ENCODE data around the gene APBB2. TPM values are rescaled to one million over a fixed set of nuclear protein-coding genes. Genes with fewer than 3 reads are reported as not detected.

The APBB2 gene
- total RNA-seq, 4 donors from 2014 or later: 51.7 to 75.9 (median 71.1) TPM

DNA sequence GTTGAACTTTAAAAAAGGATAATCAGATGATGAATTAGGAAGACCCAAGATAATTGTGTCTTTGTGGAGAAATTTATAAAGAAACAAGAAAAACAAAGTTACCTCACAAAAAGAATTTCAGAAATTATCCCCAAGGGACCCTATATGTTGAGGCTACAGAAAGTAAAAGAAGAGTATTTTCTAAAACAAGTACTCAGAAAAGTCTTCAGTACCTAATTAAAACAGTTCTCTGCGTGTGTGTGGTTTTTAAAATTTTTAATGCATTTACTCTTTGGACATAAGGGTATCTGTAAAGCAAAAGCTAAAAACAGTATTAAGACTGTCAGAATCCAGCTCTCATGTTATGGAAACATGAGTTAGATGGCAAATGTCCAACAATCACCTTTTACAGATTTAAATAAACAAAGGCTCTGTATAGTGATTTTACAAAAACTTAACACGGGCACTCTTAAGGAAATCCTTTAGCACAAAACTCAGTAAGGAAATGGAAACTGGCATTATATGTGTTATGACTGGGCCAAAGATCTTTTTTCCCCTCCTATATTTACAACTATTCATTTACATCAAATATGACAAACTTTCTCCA, 277.1 kb downstream of the APBB2 start:
- Histone ChIP-seq H3K4me1 (peaks cover 18 to 64% (median 52%) of the 10 kb centered on the region in 4 donors), H3K27me3 (no peaks in the 10 kb centered on the region), H3K27ac (replicated peaks in 1 of 4) (no peak overlapping the region), H3K4me3 (no peak overlapping the region), H3K36me3 (peaks cover 0 to 24% (median 9%) of the 10 kb centered on the region in 4 donors), H3K9me3 (no peaks in the 10 kb centered on the region)
- DNase-seq (ENCODE audit: extremely low spot score): no peak
- WGBS: 42% methylated on average over 2 of the region's 2 CpGs
- intact Hi-C loops (cut with DNase I): no loop called here
- no peak for TF ChIP-seq POLR2AphosphoS5 (IDR thresholded peaks at IDR 0.05)

DNA sequence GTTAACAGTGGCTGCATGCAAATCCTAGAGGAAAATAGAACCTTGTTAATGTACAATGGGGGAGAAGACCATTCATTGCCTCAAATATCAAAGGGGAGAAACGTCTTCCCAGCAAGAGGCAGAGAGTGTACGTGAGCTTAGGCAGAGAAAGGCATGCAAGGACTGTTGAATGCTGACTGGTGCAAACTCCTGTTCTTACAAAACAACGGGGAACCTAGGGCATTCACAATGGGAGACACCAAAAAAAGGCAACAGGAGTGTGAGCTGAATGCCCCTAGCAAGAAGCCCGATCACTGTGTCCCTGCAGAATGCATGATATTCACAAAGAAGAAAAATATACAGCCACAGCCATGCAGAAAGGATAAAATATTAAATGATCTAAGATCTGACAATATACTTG, 279.7 kb downstream of the APBB2 start:
- 67% methylated on average over 4 of the region's 4 CpGs for WGBS
- TF ChIP-seq POLR2A (IDR thresholded peaks at IDR 0.05; ENCODE audit: low read depth) (no peak), EP300 (IDR thresholded peaks at IDR 0.05) (no peak), POLR2AphosphoS5 (IDR thresholded peaks at IDR 0.05) (no peak)
- TF ChIP-seq, protein P1, sequence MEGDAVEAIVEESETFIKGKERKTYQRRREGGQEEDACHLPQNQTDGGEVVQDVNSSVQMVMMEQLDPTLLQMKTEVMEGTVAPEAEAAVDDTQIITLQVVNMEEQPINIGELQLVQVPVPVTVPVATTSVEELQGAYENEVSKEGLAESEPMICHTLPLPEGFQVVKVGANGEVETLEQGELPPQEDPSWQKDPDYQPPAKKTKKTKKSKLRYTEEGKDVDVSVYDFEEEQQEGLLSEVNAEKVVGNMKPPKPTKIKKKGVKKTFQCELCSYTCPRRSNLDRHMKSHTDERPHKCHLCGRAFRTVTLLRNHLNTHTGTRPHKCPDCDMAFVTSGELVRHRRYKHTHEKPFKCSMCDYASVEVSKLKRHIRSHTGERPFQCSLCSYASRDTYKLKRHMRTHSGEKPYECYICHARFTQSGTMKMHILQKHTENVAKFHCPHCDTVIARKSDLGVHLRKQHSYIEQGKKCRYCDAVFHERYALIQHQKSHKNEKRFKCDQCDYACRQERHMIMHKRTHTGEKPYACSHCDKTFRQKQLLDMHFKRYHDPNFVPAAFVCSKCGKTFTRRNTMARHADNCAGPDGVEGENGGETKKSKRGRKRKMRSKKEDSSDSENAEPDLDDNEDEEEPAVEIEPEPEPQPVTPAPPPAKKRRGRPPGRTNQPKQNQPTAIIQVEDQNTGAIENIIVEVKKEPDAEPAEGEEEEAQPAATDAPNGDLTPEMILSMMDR (IDR thresholded peaks at IDR 0.05): no peak
- H3K4me3 ChIP-seq: no peak overlapping the region
- no peaks in the 10 kb centered on the region for H3K27me3 ChIP-seq
- no peak overlapping the region for H3K27ac ChIP-seq (replicated peaks in 1 of 4)
- peaks cover 0 to 26% (median 13%) of the 10 kb centered on the region in 4 donors for H3K36me3 ChIP-seq
- no peaks in the 10 kb centered on the region for H3K9me3 ChIP-seq
- peaks cover 5 to 38% (median 28%) of the 10 kb centered on the region in 4 donors for H3K4me1 ChIP-seq
- no peak for DNase-seq (ENCODE audit: extremely low spot score)
- intact Hi-C loops (cut with DNase I): loop anchor here (5.0 kb wide), 1 partner anchor 43 kb away; no protein-coding TSS in a partner anchor

DNA sequence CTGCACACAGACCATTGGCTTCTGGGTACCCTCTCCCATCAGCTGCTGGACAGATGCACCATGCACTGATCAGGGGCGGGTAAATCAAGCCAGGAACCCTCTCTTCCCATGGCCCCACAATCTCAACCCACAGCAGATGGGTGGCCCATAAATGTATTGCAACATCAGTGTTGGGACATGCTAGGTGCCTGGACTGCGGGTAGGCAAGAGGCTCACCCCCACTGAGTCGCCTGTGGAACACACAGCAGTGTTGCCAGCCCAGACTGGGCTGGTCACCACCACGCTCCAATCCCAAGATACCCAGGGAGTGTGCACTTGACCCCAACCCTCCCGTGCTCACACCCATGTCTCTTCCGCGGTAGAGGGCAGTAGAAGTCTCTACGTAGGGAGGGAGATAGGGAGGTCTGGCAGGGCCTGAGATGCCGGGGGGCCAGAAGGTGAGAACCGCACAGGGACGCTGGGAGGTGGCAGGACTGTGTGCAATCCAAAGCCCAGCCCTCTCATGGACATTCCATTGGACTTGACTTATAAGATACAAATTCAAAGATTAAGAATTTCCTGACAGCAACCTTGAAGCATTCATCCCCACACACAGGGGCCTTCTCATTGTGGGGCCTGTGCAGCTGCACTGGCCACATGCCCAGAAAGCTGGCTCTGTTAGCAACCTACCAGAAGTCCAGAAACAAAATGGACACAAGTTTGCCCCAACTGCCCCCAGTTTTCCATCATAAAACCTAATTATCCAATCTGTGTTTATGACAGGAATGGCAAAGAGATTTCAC, 280.9 kb downstream of the APBB2 start:
- Histone ChIP-seq H3K27ac (replicated peaks in 1 of 4) (no peak overlapping the region), H3K4me3 (no peak overlapping the region), H3K9me3 (no peaks in the 10 kb centered on the region), H3K36me3 (peaks cover 0 to 22% (median 13%) of the 10 kb centered on the region in 4 donors), H3K4me1 (peaks cover 0 to 26% (median 21%) of the 10 kb centered on the region in 4 donors), H3K27me3 (no peaks in the 10 kb centered on the region)
- 76% methylated on average over 9 of the region's 11 CpGs for WGBS
- intact Hi-C loops (cut with DNase I): loop anchor here (5.0 kb wide), 1 partner anchor 44 kb away; no protein-coding TSS in a partner anchor
- TF ChIP-seq, protein P1 (IDR thresholded peaks at IDR 0.05): no peak
- no peak for TF ChIP-seq POLR2A (IDR thresholded peaks at IDR 0.05; ENCODE audit: low read depth)
- TF ChIP-seq EP300 (IDR thresholded peaks at IDR 0.05): no peak
- no peak for TF ChIP-seq POLR2AphosphoS5 (IDR thresholded peaks at IDR 0.05)
- DNase-seq (ENCODE audit: extremely low spot score): no peak

DNA sequence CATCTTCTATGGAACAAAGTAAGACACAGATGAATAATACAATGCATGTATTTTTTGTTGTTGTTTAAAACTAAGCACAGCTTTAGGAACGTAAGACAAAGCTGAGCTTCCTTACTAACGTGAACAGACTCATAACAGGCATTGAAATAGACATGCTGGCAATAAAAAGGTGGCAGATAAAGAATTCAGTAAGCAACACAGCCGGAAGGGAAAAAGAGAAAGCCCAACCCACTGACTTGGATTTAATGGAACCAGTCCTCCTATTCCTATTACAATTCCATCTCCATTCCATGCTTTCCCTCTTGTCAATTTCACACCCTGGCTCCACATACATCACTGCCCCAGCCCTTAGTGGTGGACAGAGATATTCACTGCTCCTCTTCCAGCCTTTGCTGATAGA, 282.5 kb downstream of the APBB2 start:
- no peak for DNase-seq (ENCODE audit: extremely low spot score)
- WGBS: 56% methylated on average over 3 of the region's 3 CpGs
- Histone ChIP-seq H3K9me3 (no peaks in the 10 kb centered on the region), H3K27me3 (no peaks in the 10 kb centered on the region), H3K4me1 (peaks cover 0 to 15% (median 12%) of the 10 kb centered on the region in 4 donors), H3K27ac (replicated peaks in 1 of 4) (no peak overlapping the region), H3K4me3 (no peak overlapping the region), H3K36me3 (peaks cover 0 to 22% (median 13%) of the 10 kb centered on the region in 4 donors)
- intact Hi-C loops (cut with DNase I): loop anchor here (5.0 kb wide), 1 partner anchor 45 kb away; no protein-coding TSS in a partner anchor
- no peak for TF ChIP-seq POLR2AphosphoS5 (IDR thresholded peaks at IDR 0.05)
- TF ChIP-seq, protein P1 (IDR thresholded peaks at IDR 0.05): no peak
- TF ChIP-seq EP300 (IDR thresholded peaks at IDR 0.05): no peak
- no peak for TF ChIP-seq POLR2A (IDR thresholded peaks at IDR 0.05; ENCODE audit: low read depth)

DNA sequence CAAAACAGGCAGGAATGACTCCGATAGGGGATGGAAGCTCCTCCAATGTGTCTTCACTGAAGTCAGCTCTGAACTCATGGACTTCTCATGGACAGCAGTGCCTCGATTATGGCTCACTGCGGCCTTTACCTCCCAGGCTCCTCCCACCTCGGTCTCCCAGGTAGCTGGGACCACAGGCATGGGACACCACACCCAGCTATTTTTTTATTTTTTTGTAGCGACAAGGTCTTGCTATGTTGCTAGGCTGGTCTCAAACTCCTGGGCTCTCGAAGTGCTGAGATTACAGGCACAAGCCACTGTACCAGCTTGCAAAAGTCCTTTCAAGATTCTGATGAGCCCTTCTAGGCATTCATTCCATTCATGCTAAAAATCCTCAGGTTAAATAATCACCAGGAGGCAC, 283.1 kb downstream of the APBB2 start:
- 94% methylated on average over 6 of the region's 6 CpGs for WGBS
- intact Hi-C loops (cut with DNase I): loop anchor here (5.0 kb wide), 1 partner anchor 46 kb away; no protein-coding TSS in a partner anchor
- H3K4me1 ChIP-seq: peaks cover 0 to 15% (median 12%) of the 10 kb centered on the region in 4 donors
- no peaks in the 10 kb centered on the region for H3K27me3 ChIP-seq
- TF ChIP-seq POLR2AphosphoS5 (IDR thresholded peaks at IDR 0.05) (no peak), POLR2A (IDR thresholded peaks at IDR 0.05; ENCODE audit: low read depth) (no peak)
- no peak overlapping the region for H3K27ac ChIP-seq (replicated peaks in 1 of 4)
- H3K9me3 ChIP-seq: no peaks in the 10 kb centered on the region
- no peak for DNase-seq (ENCODE audit: extremely low spot score)
- peaks cover 0 to 22% (median 13%) of the 10 kb centered on the region in 4 donors for H3K36me3 ChIP-seq
- H3K4me3 ChIP-seq: no peak overlapping the region

All from esophagus muscularis mucosa (tissue), 4 donors.